Measurements from ENCODE around the gene POLR2C. TPM values are rescaled to one million over a fixed set of nuclear protein-coding genes. Genes with fewer than 3 reads are reported as not detected.

Gene POLR2C
- total RNA-seq, 1 experiment from 2014 or later: 85.6 TPM

DNA sequence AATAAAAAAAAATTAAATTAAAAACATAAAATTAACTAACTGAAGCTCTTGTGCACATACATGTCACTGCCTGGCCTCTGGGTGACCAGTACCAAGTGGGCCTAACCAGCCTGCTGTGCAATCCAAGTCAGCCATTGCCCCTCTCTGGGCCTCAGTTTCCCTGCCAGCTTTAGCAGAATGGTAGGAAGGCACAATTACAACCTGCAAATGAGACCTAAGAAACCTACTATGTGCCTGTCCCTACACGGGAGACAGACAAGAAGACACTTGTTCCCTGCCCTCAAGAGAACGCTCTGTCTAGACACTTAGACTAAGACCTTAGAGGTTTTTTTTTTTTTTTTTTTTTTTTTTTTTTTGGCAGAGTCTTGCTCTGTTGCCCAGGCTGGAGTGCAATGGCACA is 17.0 kb upstream of the POLR2C start:
- Histone ChIP-seq H3K9me3 (ENCODE audit: control insufficient read depth, low read depth, low read length) (no peaks in the 10 kb centered on the region), H2BK5ac (ENCODE audit: insufficient read length, low read length) (no peak overlapping the region), H3K18ac (ENCODE audit: insufficient read length, low read depth, low read length) (no peak overlapping the region), H2AK5ac (ENCODE audit: insufficient read length, low read length) (no peak overlapping the region), H2BK120ac (ENCODE audit: low read depth, low read length, poor library complexity, severe bottlenecking) (no peak overlapping the region), H2BK15ac (ENCODE audit: low read depth, low read length) (no peak overlapping the region), H2BK12ac (ENCODE audit: insufficient read length, low read depth, low read length) (no peak overlapping the region), H4K91ac (ENCODE audit: insufficient read length, low read depth, low read length) (no peak overlapping the region), H4K8ac (replicated peaks; ENCODE audit: insufficient read length, low read depth, low read length) (no peak overlapping the region), H3K56ac (ENCODE audit: insufficient read length, low read depth, low read length) (no peak overlapping the region), H3K23ac (ENCODE audit: insufficient read length, low read depth, low read length) (no peak overlapping the region), H3K79me1 (ENCODE audit: insufficient read depth, low read depth, low read length, poor library complexity, severe bottlenecking) (peaks cover 5% of the 10 kb centered on the region), H4K20me1 (ENCODE audit: control insufficient read depth, insufficient read depth, insufficient read length) (no peaks in the 10 kb centered on the region), H2AFZ (ENCODE audit: low read length) (no peak overlapping the region), H3K4ac (ENCODE audit: low read depth, low read length) (no peak overlapping the region), H3K4me1 (ENCODE audit: insufficient read depth, low read length) (no peaks in the 10 kb centered on the region), H3T11ph (ENCODE audit: low read length) (no peak overlapping the region), H3K9ac (ENCODE audit: extremely low read depth, insufficient read length, low read length) (no peak overlapping the region), H3K4me2 (ENCODE audit: insufficient read depth, insufficient read length, low read length) (no peak overlapping the region), H3K27ac (ENCODE audit: insufficient read length, low read depth, low read length) (no peak overlapping the region), H3K79me2 (ENCODE audit: insufficient read depth, low read length) (peaks cover 2% of the 10 kb centered on the region; the same call in 1 of the 2 replicates), H3K23me2 (ENCODE audit: insufficient read length, low read depth, low read length, poor library complexity, severe bottlenecking) (peaks cover 10% of the 10 kb centered on the region), H3K27me3 (ENCODE audit: insufficient read depth, low read length) (no peaks in the 10 kb centered on the region), H2BK20ac (ENCODE audit: low read depth, low read length, poor library complexity, severe bottlenecking) (no peak overlapping the region), H3K14ac (ENCODE audit: insufficient read depth, low read length) (no peak overlapping the region), H4K5ac (ENCODE audit: insufficient read length, low read depth, low read length) (no peak overlapping the region)
- DNase-seq: no peak
- H3K9me3 Mint-ChIP-seq: peaks cover 6 to 8% of the 10 kb centered on the region in 2 experiments; a peak in 4 of 5 replicates
- H3K4me3 Mint-ChIP-seq: peak overlapping the region; percentile 33 to 40; a peak in 3 of 5 replicates
- H3K27ac Mint-ChIP-seq: no peak overlapping the region
- WGBS (ENCODE audit: extremely low coverage, insufficient read length, low lambda C conversion rate): no CpG with 5 or more reads among the region's 2 CpGs
- peaks cover 7 to 15% of the 10 kb centered on the region in 2 experiments for H3K4me1 Mint-ChIP-seq
- TF ChIP-seq, protein P1, sequence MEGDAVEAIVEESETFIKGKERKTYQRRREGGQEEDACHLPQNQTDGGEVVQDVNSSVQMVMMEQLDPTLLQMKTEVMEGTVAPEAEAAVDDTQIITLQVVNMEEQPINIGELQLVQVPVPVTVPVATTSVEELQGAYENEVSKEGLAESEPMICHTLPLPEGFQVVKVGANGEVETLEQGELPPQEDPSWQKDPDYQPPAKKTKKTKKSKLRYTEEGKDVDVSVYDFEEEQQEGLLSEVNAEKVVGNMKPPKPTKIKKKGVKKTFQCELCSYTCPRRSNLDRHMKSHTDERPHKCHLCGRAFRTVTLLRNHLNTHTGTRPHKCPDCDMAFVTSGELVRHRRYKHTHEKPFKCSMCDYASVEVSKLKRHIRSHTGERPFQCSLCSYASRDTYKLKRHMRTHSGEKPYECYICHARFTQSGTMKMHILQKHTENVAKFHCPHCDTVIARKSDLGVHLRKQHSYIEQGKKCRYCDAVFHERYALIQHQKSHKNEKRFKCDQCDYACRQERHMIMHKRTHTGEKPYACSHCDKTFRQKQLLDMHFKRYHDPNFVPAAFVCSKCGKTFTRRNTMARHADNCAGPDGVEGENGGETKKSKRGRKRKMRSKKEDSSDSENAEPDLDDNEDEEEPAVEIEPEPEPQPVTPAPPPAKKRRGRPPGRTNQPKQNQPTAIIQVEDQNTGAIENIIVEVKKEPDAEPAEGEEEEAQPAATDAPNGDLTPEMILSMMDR (conservative IDR thresholded peaks at IDR 0.05): no peak
- peaks cover 12 to 18% (median 18%) of the 10 kb centered on the region in 3 experiments for H3K36me3 Mint-ChIP-seq (ENCODE audit: insufficient read depth in 1 of 3, low read depth in 3 of 3)
- no peaks in the 10 kb centered on the region for H3K27me3 Mint-ChIP-seq (ENCODE audit: low read depth)

Data from H9 (cell line).